ENCODE results near the gene STK10.

DNA sequence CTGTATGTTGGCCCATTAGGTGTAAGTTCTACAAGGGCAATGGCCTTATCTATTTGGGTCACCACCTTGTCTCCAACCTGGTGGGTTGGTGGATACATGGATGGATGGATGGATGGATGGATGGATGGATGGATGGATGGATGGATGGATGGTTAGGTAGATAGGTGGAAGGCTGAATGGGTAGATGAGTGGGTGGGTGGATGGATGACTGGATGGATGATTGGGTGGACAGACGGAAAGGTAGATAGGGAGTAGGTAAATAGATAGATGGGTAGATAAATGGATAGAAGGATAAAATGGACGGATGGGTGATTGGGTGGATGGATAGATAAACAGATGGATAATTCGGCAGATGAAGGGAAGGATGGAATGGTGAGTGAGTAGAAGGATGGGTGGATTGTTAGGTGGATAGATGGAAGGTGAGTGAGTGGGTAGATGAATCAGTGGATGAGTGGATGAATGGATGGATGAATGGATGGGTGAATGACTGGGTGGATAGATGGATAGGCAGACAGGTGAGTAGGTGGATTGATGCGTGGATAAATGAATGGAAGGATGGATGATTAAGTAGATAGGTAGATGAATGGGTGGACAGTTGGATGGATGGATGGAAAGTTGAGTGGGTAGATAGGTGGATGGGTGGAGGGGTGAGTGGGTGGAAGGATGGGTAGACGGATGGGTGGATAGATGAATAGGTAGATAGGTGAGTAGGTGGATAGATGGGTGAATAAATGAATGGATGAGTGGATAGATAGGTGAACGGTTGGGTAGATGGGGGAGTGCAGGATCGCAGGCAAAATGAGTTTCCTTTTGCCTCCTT lies 98.5 kb downstream of the STK10 start:
- TF ChIP-seq EZH2 (IDR thresholded peaks at IDR 0.05) (no peak), POLR2AphosphoS5 (IDR thresholded peaks at IDR 0.05; ENCODE audit: borderline replicate concordance, low read depth, low read length) (no peak), FOXP2 (optimal IDR thresholded peaks at IDR 0.05; ENCODE audit: control extremely low read depth, extremely low read length, insufficient read depth) (no peak)

All from SK-N-MC (cell line).